ENCODE results near the gene MRPS23.

The MRPS23 gene

DNA sequence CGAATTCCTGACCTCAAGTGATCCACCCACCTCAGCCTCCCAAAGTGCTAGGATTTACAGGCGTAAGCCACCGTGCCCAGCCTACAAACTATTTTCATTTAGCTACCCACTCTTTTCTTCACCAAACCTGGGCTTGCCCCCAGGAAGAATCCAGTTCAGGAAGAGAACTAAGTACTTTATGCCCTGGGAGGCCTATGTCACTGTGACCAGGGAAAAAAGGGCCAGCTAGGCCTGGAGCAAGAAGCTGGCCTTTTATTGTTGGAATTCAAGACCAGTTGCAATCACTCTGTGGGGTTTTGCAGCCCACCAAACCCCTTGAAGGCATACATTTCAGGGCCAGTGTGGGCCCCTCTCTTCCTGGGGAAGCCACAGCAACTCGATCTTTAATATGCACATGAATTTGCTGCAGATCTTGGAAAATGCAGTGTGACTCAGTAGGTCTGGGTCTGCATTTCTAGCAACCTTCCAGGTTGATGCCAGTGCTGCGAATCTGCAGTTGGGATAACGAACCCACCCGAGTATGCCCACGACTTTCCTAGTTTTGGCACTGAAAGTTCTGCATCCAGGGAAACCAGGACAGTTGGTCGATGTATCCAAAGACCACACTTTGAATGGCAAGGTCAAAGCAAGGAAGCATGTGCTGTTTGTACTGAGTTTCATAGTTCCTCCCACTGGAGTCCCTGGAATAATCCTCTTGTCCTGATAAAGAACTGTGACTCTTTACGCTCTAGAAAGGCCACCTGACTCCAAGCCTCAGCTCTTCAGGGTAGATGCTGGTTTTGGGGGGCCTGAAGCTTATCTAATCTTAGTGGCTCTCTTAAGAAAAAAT lies 7.2 kb upstream of the MRPS23 start:
- CTCF ChIA-PET = interaction anchor here (0.6 to 17.6 kb wide), 26 partner anchors 8 to 357 kb away, joined by 3 to 434 read pairs (median 4); partner anchors contain the start of genes SRSF1 and VEZF1
- no peaks in the 10 kb centered on the region for H3K36me3 ChIP-seq (ENCODE audit: control insufficient read depth in 2 of 2, insufficient read depth in 1 of 2, low read length in 2 of 2)
- TF ChIP-seq SP3 (tag by site-specific recombination; IDR thresholded peaks at IDR 0.05) (no peak), ZBTB17 (tag by site-specific recombination; IDR thresholded peaks at IDR 0.05) (no peak), ZNF747 (tag by site-specific recombination; IDR thresholded peaks at IDR 0.05) (no peak), ZNF354C (tag by site-specific recombination; IDR thresholded peaks at IDR 0.05; ENCODE audit: borderline replicate concordance, low read depth) (no peak), PRDM6 (tag by site-specific recombination; IDR thresholded peaks at IDR 0.05) (no peak), EGR2 (tag by site-specific recombination; IDR thresholded peaks at IDR 0.05; ENCODE audit: low read depth) (peak; percentile 51)
- no peak overlapping the region for H3K27ac ChIP-seq (ENCODE audit: extremely low read depth, low read depth, low read length)
- peaks cover 9% of the 10 kb centered on the region for H3K4me1 ChIP-seq (ENCODE audit: control insufficient read depth, insufficient read depth, low read length)
- POLR2A ChIA-PET = interaction anchor here (0.6 to 4.2 kb wide), 2 partner anchors 137 to 141 kb away, joined by 4 to 49 read pairs; no protein-coding TSS in a partner anchor
- H3K9me3 ChIP-seq (ENCODE audit: control insufficient read depth, insufficient read depth, low read depth, low read length) = no peaks in the 10 kb centered on the region
- no peak overlapping the region for H3K4me3 ChIP-seq (ENCODE audit: low read depth, low read length)

GRCh38 chr17:57855391-57856035 lies 5.7 kb upstream of the MRPS23 start:
- CTCF ChIA-PET = interaction anchor here (0.9 to 17.6 kb wide), 8 partner anchors 14 to 257 kb away, joined by 3 to 434 read pairs (median 22); partner anchors contain the start of gene VEZF1

More at GRCh38 chr17:57855391-57856035, 5.7 kb upstream of the MRPS23 start:
- H3K4me1 ChIP-seq (ENCODE audit: control insufficient read depth, insufficient read depth, low read length) = peaks cover 14% of the 10 kb centered on the region
- TF ChIP-seq ZNF18 (tag by site-specific recombination; IDR thresholded peaks at IDR 0.05) (no peak), MYNN (tag by site-specific recombination; IDR thresholded peaks at IDR 0.05; ENCODE audit: borderline replicate concordance) (no peak), ZNF514 (tag by site-specific recombination; IDR thresholded peaks at IDR 0.05) (no peak), REST (tag by site-specific recombination; IDR thresholded peaks at IDR 0.05) (no peak), ZNF112 (tag by site-specific recombination; IDR thresholded peaks at IDR 0.05) (no peak), ZBTB1 (tag by site-specific recombination; IDR thresholded peaks at IDR 0.05) (no peak), ZNF121 (tag by site-specific recombination; IDR thresholded peaks at IDR 0.05) (no peak), ZFP69B (tag by site-specific recombination; IDR thresholded peaks at IDR 0.05) (no peak), AEBP2 (tag by site-specific recombination; IDR thresholded peaks at IDR 0.05; ENCODE audit: borderline replicate concordance) (no peak), ZNF664 (tag by site-specific recombination; IDR thresholded peaks at IDR 0.05) (no peak), ZNF184 (tag by site-specific recombination; IDR thresholded peaks at IDR 0.05) (no peak), ZNF404 (tag by site-specific recombination; IDR thresholded peaks at IDR 0.05) (no peak)
- H3K9me3 ChIP-seq (ENCODE audit: control insufficient read depth, insufficient read depth, low read depth, low read length) = no peaks in the 10 kb centered on the region
- no peak overlapping the region for H3K4me3 ChIP-seq (ENCODE audit: low read depth, low read length)
- POLR2A ChIA-PET = interaction anchor here (2.5 kb wide), 1 partner anchor 151 kb away, joined by 14 read pairs; the partner anchor contains the start of gene SRSF1
- no peak overlapping the region for H3K27ac ChIP-seq (ENCODE audit: extremely low read depth, low read depth, low read length)
- H3K36me3 ChIP-seq (ENCODE audit: control insufficient read depth in 2 of 2, insufficient read depth in 1 of 2, low read length in 2 of 2) = no peaks in the 10 kb centered on the region
